Thyroid gland (tissue), 4 donors: ENCODE data around the gene FGF3.

Experiments
- POLR2A ChIP-seq, 2 donors: fragments of 450-650 bp; IDR thresholded peaks; one replicate each; pipeline ENCODE4 v1.6.1; 2017; ENCODE audit warnings: antibody characterized with exemption in 2 of 2, mild to moderate bottlenecking in 2 of 2, moderate library complexity in 1 of 2
- TF ChIP-seq, protein P1 (sequence below), 6 experiments: fragments of 200-600 bp in 3 of 6; fragments of 450-650 bp in 3 of 6; sonication (generic) in 3 of 6; IDR thresholded peaks; one replicate each; pipeline ENCODE4 v1.5.1; 2016 to 2019; ENCODE audit warnings: antibody characterized with exemption in 6 of 6, mild to moderate bottlenecking in 2 of 6, inconsistent platforms in 1 of 6, moderate library complexity in 1 of 6

DNA sequence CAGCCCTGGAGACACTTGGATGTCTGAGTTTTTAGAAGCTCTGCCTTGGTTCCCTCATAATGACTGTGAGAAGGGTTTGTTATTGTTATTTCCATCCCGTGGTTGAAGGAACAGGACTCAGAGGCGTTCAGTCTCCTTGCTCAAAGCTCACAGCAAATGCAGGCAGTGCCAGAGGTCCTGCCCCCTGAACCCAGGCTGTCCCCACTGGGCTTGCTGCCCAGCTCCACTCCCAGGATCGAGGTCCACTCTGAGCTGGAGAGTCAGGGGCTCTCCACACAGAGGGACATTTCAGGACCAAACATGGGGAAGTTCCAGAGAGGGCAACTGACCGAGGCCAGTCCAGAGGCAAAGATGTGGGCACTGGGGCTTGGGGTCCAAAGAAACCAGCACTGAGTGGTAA lies 58.9 kb downstream of the FGF3 start:
- TF ChIP-seq, protein P1, sequence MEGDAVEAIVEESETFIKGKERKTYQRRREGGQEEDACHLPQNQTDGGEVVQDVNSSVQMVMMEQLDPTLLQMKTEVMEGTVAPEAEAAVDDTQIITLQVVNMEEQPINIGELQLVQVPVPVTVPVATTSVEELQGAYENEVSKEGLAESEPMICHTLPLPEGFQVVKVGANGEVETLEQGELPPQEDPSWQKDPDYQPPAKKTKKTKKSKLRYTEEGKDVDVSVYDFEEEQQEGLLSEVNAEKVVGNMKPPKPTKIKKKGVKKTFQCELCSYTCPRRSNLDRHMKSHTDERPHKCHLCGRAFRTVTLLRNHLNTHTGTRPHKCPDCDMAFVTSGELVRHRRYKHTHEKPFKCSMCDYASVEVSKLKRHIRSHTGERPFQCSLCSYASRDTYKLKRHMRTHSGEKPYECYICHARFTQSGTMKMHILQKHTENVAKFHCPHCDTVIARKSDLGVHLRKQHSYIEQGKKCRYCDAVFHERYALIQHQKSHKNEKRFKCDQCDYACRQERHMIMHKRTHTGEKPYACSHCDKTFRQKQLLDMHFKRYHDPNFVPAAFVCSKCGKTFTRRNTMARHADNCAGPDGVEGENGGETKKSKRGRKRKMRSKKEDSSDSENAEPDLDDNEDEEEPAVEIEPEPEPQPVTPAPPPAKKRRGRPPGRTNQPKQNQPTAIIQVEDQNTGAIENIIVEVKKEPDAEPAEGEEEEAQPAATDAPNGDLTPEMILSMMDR (IDR thresholded peaks at IDR 0.05) = no peak
- TF ChIP-seq POLR2A (IDR thresholded peaks at IDR 0.05) = no peak
